Gastroesophageal sphincter (tissue), 3 donors: Measurements from ENCODE around the gene WSCD2.

Experiments used
- CTCF ChIP-seq, 4 experiments: fragments of 200-600 bp in 2 of 4; fragments of 450-650 bp in 2 of 4; sonication (generic) in 1 of 4; IDR thresholded peaks; one replicate each; pipeline ENCODE4 v1.5.1; 2017 to 2019; ENCODE audit warnings: antibody characterized with exemption in 4 of 4, mild to moderate bottlenecking in 2 of 4, moderate library complexity in 2 of 4
- EP300 ChIP-seq: sonication (generic); formaldehyde crosslinking; IDR thresholded peaks from one replicate; pipeline ENCODE4 v1.6.1; 2017; ENCODE audit warnings: antibody characterized with exemption, mild to moderate bottlenecking
- POLR2A ChIP-seq, 2 donors: fragments of 450-650 bp; IDR thresholded peaks; one replicate each; pipeline ENCODE4 v1.6.1; 2017; ENCODE audit warnings: antibody characterized with exemption in 2 of 2, mild to moderate bottlenecking in 2 of 2, moderate library complexity in 1 of 2
- POLR2AphosphoS5 ChIP-seq: sonication (generic); formaldehyde crosslinking; IDR thresholded peaks from one replicate; pipeline ENCODE4 v1.6.1; 2017; ENCODE audit warnings: antibody characterized with exemption

GRCh38 chr12:108247130-108247529 is 118.0 kb downstream of the WSCD2 start:
- no peak for TF ChIP-seq CTCF (IDR thresholded peaks at IDR 0.05)
- TF ChIP-seq POLR2A (IDR thresholded peaks at IDR 0.05), result no peak
- no peak for TF ChIP-seq POLR2AphosphoS5
- no peak for TF ChIP-seq EP300
